IMR-90 (cell line): Measurements from ENCODE around the gene MAPK8IP3. TPM values are rescaled to one million over a fixed set of nuclear protein-coding genes. Genes with fewer than 3 reads are reported as not detected.

Experiments
- ATAC-seq: fragments of 200-7000 bp; cut with Tn5 transposase; 2 replicates; pipeline ENCODE4 v1.9.1; 2020; ENCODE audit warnings: low read depth, mild to moderate bottlenecking, moderate library complexity
- BruUV-seq: library from RNA; stranded (reverse); fragments of 400-500 nt; replicated peaks from 2 replicates; lab custom pipeline; 2021; lab: Mats Ljungman, UMichigan
- CTCF ChIA-PET: fragments of 300-600 bp; formaldehyde crosslinking; extraction: SDS; loops from one replicate; lab custom pipeline; 2021; ENCODE audit warnings: antibody characterized with exemption; lab: Yijun Ruan, JAX
- POLR2A ChIA-PET: fragments of 300-600 bp; sonication (Branson Sonifier 250); formaldehyde crosslinking; loops from one replicate; lab custom pipeline; 2022; ENCODE audit warnings: antibody characterized with exemption; ENCODE audit not compliant: unreplicated experiment; lab: Charles Lee
- DNase-seq: peaks from one replicate; pipeline ENCODE4 v3.0.0; 2013
- H2AFZ ChIP-seq: replicated peaks from 2 replicates; pipeline ENCODE3; 2013; ENCODE audit warnings: low read length, mild to moderate bottlenecking; ENCODE audit not compliant: poor library complexity
- H2AK5ac ChIP-seq: 2 replicates; pipeline ENCODE4 v1.6.1; 2013; ENCODE audit warnings: low read depth, low read length, inconsistent platforms
- H2AK9ac ChIP-seq: replicated peaks from 2 replicates; pipeline ENCODE3; 2013; ENCODE audit warnings: mild to moderate bottlenecking, low read depth, low read length, moderate library complexity; ENCODE audit not compliant: poor library complexity
- H2BK120ac ChIP-seq: 2 replicates; pipeline ENCODE4 v1.6.1; 2013; ENCODE audit warnings: low read depth, low read length, inconsistent platforms
- H2BK15ac ChIP-seq: 3 replicates; pipeline ENCODE4 v1.6.1; 2013; ENCODE audit warnings: low read depth, low read length, inconsistent platforms
- H2BK20ac ChIP-seq: 2 replicates; pipeline ENCODE4 v1.6.1; 2013; ENCODE audit warnings: low read depth, mild to moderate bottlenecking, inconsistent platforms, low read length, moderate library complexity
- H2BK5ac ChIP-seq: 2 replicates; pipeline ENCODE4 v1.6.1; 2013; ENCODE audit warnings: mild to moderate bottlenecking, low read depth, low read length, inconsistent platforms; ENCODE audit not compliant: poor library complexity, severe bottlenecking
- H3K14ac ChIP-seq: replicated peaks from 2 replicates; pipeline ENCODE4 v1.6.1; 2013; ENCODE audit warnings: low read depth, low read length, inconsistent platforms
- H3K18ac ChIP-seq: 2 replicates; pipeline ENCODE4 v1.6.1; 2013; ENCODE audit warnings: low read depth, low read length, control low read depth
- H3K23ac ChIP-seq: 2 replicates; pipeline ENCODE4 v1.6.1; 2013; ENCODE audit warnings: low read depth, low read length, inconsistent platforms
- H3K27ac ChIP-seq: 2 replicates; pipeline ENCODE4 v1.5.1; 2013; ENCODE audit warnings: mild to moderate bottlenecking, control low read depth, low read length; ENCODE audit not compliant: insufficient read depth
- H3K27me3 ChIP-seq: 2 replicates; pipeline ENCODE4 v1.6.1; 2013; ENCODE audit warnings: low read length; ENCODE audit not compliant: control insufficient read depth, insufficient read depth
- H3K36me3 ChIP-seq: 2 replicates; pipeline ENCODE4 v1.6.1; 2013; ENCODE audit warnings: low read length, mixed read lengths; ENCODE audit not compliant: control insufficient read depth, insufficient read depth
- H3K4ac ChIP-seq: 2 replicates; pipeline ENCODE4 v1.6.1; 2013; ENCODE audit warnings: low read depth, low read length, inconsistent platforms
- H3K4me1 ChIP-seq: 2 replicates; pipeline ENCODE4 v1.6.1; 2013; ENCODE audit warnings: low read length, mixed read lengths; ENCODE audit not compliant: control insufficient read depth, insufficient read depth
- H3K4me2 ChIP-seq: 2 replicates; pipeline ENCODE4 v1.6.1; 2013; ENCODE audit warnings: low read depth, mild to moderate bottlenecking, control low read depth, low read length, moderate library complexity
- H3K4me3 ChIP-seq: 2 replicates; pipeline ENCODE4 v1.5.1; 2013; ENCODE audit warnings: low read depth, mild to moderate bottlenecking, control low read depth, low read length, moderate library complexity; ENCODE audit not compliant: insufficient read depth
- H3K56ac ChIP-seq: 2 replicates; pipeline ENCODE4 v1.6.1; 2013; ENCODE audit warnings: low read length, inconsistent platforms; ENCODE audit not compliant: insufficient read depth; ENCODE audit errors: extremely low read depth
- H3K79me1 ChIP-seq, 2 experiments: 2 replicates each; pipeline ENCODE4 v1.6.1; 2013; ENCODE audit warnings: low read length in 2 of 2, inconsistent platforms in 1 of 2, low read depth in 1 of 2
- H3K9ac ChIP-seq: 2 replicates; pipeline ENCODE4 v1.6.1; 2013; ENCODE audit warnings: low read depth, low read length, control low read depth
- H3K9me1 ChIP-seq: 2 replicates; pipeline ENCODE4 v1.6.1; 2013; ENCODE audit warnings: low read length, inconsistent platforms; ENCODE audit not compliant: insufficient read depth
- H3K9me3 ChIP-seq: 2 replicates; pipeline ENCODE4 v1.6.1; 2013; ENCODE audit warnings: low read length; ENCODE audit not compliant: control insufficient read depth, insufficient read depth
- H4K20me1 ChIP-seq: 2 replicates; pipeline ENCODE4 v1.6.1; 2013; ENCODE audit warnings: low read length, inconsistent platforms; ENCODE audit not compliant: insufficient read depth
- H4K5ac ChIP-seq: 2 replicates; pipeline ENCODE4 v1.6.1; 2013; ENCODE audit warnings: mild to moderate bottlenecking, low read depth, low read length, control low read depth
- H4K8ac ChIP-seq, 2 experiments: 2 replicates each; pipeline ENCODE4 v1.6.1; 2013; ENCODE audit warnings: low read depth in 2 of 2, low read length in 2 of 2, control low read depth in 1 of 2, inconsistent platforms in 1 of 2
- H4K91ac ChIP-seq: 2 replicates; pipeline ENCODE4 v1.6.1; 2013; ENCODE audit warnings: low read depth, low read length, inconsistent platforms; ENCODE audit not compliant: insufficient read depth
- CEBPB ChIP-seq: IDR thresholded peaks from 2 replicates; pipeline ENCODE4 v1.6.1; 2012; ENCODE audit warnings: low read depth, low read length, improper control_type of control experiment
- CHD1 ChIP-seq: IDR thresholded peaks from 2 replicates; pipeline ENCODE4 v1.6.1; 2012; ENCODE audit warnings: low read depth, low read length, improper control_type of control experiment
- FOS ChIP-seq: fragments of 150-350 bp; IDR thresholded peaks from 2 replicates; pipeline ENCODE4 v1.6.1; 2016; ENCODE audit warnings: low read depth, low read length
- WGBS, 2 experiments: methylation state at CpG; one replicate each; pipeline versions ENCODE4 v1.1.5 to v1.1.7; 2013; ENCODE audit warnings: missing lambda C conversion rate in 2 of 2; ENCODE audit not compliant: insufficient read length in 1 of 2; ENCODE audit errors: extremely low coverage in 2 of 2; 5-methylcytosine and 5-hydroxymethylcytosine counted together
- dilution Hi-C: fragments of 300-500 bp; cut with HindIII; formaldehyde crosslinking; loops from one replicate; pipeline ENCODE4 v1.14.3; 2018; ENCODE audit warnings: low sequenced_read_pairs; ENCODE audit not compliant: unreplicated experiment
- in situ Hi-C: fragments of 300-500 bp; cut with MboI; formaldehyde crosslinking; loops from 3 replicates; pipeline ENCODE4 v1.14.3; 2019; ENCODE audit warnings: low sequenced_read_pairs, inconsistent platforms, mixed read lengths
- intact Hi-C: fragments of 100-400 bp; cut with micrococcal nuclease; formaldehyde crosslinking; loops from 2 replicates; pipeline ENCODE4 v1.10.0; 2022
- polyA plus RNA-seq, 3 experiments: library from polyadenylated mRNA; depleted of rRNA; stranded (reverse); fragments of >200 nt; gene quantifications; 2 replicates each; pipeline ENCODE4 v1.2.3, GENCODE V29; 2012; ENCODE audit warnings: low replicate concordance in 1 of 3
- total RNA-seq: library from RNA; depleted of rRNA; stranded (reverse); fragments of >200 nt; gene quantifications from 2 replicates; pipeline ENCODE4 v1.2.3, GENCODE V29; 2012
- TF ChIP-seq, protein P1 (sequence below): conservative IDR thresholded peaks from 2 replicates; pipeline ENCODE4 v1.5.1; 2012; ENCODE audit warnings: mild to moderate bottlenecking, low read depth, low read length, improper control_type of control experiment

Gene MAPK8IP3
- total and polyA plus RNA-seq, 2 of the 4 experiments (the other 2 are of a cell fraction), result 17.0 to 69.1 TPM

DNA sequence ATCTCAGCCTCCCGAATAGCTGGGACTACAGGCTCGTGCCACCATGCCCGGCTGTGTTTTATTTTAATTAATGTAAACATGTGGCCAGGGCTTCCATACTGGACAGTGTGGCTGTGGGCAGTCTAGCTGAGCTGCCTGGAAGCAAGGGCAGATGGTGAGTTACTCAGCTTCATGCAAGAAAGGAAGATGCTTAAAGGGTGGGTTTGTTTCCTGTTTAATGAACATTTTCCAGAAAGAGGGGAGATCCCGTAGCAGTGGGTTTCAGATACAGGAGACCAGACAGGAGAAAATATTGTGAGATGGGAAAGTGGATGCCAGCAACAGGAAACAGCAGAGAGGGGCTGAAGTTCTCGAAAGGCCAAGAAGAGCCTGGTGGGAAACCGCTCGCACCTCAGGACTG lies 7.3 kb downstream of the MAPK8IP3 start:
- H4K8ac ChIP-seq, result no peak overlapping the region
- no peak overlapping the region for H3K56ac ChIP-seq
- H2AFZ ChIP-seq, result no peak overlapping the region
- H3K36me3 ChIP-seq, result no peaks in the 10 kb centered on the region
- H2BK120ac ChIP-seq, result no peak overlapping the region
- no TSS peak for BruUV-seq
- in situ Hi-C loops, result loop anchor here (5.0 kb wide), 1 partner anchor 49 kb away; no protein-coding TSS in a partner anchor
- H3K18ac ChIP-seq, result no peak overlapping the region
- H3K4me1 ChIP-seq, result peaks cover 11% of the 10 kb centered on the region
- H2AK9ac ChIP-seq, result no peak overlapping the region
- ATAC-seq (peak; percentile 35), DNase-seq (no peak)
- no CpG with 5 or more reads among the region's 7 CpGs for WGBS, 2 experiments
- no peak overlapping the region for H3K4ac ChIP-seq
- no peak overlapping the region for H3K4me3 ChIP-seq
- POLR2A ChIA-PET, result no interaction called here
- TF ChIP-seq, protein P1, sequence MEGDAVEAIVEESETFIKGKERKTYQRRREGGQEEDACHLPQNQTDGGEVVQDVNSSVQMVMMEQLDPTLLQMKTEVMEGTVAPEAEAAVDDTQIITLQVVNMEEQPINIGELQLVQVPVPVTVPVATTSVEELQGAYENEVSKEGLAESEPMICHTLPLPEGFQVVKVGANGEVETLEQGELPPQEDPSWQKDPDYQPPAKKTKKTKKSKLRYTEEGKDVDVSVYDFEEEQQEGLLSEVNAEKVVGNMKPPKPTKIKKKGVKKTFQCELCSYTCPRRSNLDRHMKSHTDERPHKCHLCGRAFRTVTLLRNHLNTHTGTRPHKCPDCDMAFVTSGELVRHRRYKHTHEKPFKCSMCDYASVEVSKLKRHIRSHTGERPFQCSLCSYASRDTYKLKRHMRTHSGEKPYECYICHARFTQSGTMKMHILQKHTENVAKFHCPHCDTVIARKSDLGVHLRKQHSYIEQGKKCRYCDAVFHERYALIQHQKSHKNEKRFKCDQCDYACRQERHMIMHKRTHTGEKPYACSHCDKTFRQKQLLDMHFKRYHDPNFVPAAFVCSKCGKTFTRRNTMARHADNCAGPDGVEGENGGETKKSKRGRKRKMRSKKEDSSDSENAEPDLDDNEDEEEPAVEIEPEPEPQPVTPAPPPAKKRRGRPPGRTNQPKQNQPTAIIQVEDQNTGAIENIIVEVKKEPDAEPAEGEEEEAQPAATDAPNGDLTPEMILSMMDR, result no peak
- TF ChIP-seq FOS, result no peak
- TF ChIP-seq CEBPB, result no peak
- no peak for TF ChIP-seq CHD1
- intact Hi-C loops, result no loop called here
- no peak overlapping the region for H3K14ac ChIP-seq
- peaks cover 81% of the 10 kb centered on the region for H4K20me1 ChIP-seq
- H2BK20ac ChIP-seq, result no peak overlapping the region
- H3K9ac ChIP-seq, result no peak overlapping the region
- H3K27ac ChIP-seq, result no peak overlapping the region
- dilution Hi-C loops, result no loop called here
- H3K27me3 ChIP-seq, result no peaks in the 10 kb centered on the region
- H2AK5ac ChIP-seq, result peak overlapping the region; percentile 13; the same call in 1 of the 2 replicates
- H2BK5ac ChIP-seq, result no peak overlapping the region
- H3K4me2 ChIP-seq, result no peak overlapping the region
- peaks cover 33% of the 10 kb centered on the region for H3K9me1 ChIP-seq
- H3K9me3 ChIP-seq, result no peaks in the 10 kb centered on the region
- peaks cover 24 to 79% of the 10 kb centered on the region in 2 experiments for H3K79me1 ChIP-seq
- H4K91ac ChIP-seq, result no peak overlapping the region
- H3K23ac ChIP-seq, result no peak overlapping the region
- no peak overlapping the region for H4K5ac ChIP-seq
- CTCF ChIA-PET, result no interaction called here
- H2BK15ac ChIP-seq, result no peak overlapping the region
